HCT116 (cell line): ENCODE measurements around the gene TOM1. TPM values are rescaled to one million over a fixed set of nuclear protein-coding genes. Genes with fewer than 3 reads are reported as not detected.

Experiments used
- ATAC-seq: fragments of 200-7000 bp; cut with Tn5 transposase; 2 replicates; pipeline ENCODE4 v1.9.1; 2020; ENCODE audit warnings: mild to moderate bottlenecking, moderate library complexity
- BruUV-seq: library from RNA; stranded (reverse); fragments of 400-500 nt; replicated peaks from 2 replicates; lab custom pipeline; 2021; lab: Mats Ljungman, UMichigan
- CTCF ChIA-PET: fragments of 300-600 bp; sonication (Branson Sonifier 250); formaldehyde crosslinking; loops from one replicate; lab custom pipeline; 2021; ENCODE audit warnings: antibody characterized with exemption; lab: Charles Lee
- POLR2A ChIA-PET: fragments of 300-600, 350-600 bp; sonication (Branson Sonifier 250); formaldehyde crosslinking; loops from one replicate; lab custom pipeline; 2021; ENCODE audit warnings: antibody characterized with exemption; lab: Charles Lee
- RAD21 ChIA-PET, 2 experiments: fragments of 300-600 bp; sonication (Branson Sonifier 250); formaldehyde crosslinking; loops; one replicate each; lab custom pipeline; 2023; ENCODE audit warnings: low total read pairs in 2 of 2; ENCODE audit not compliant: uncharacterized antibody in 2 of 2, unreplicated experiment in 2 of 2, low non-redundant PET in 1 of 2; lab: Charles Lee
- DNase-seq: peaks from one replicate; pipeline ENCODE4 v3.0.0-alpha.2; 2010; ENCODE audit warnings: low read depth, low spot score
- H2AFZ ChIP-seq: fragments of 200-600 bp; shearing (Covaris generic), sonication (generic); 2 replicates; pipeline ENCODE4 v1.6.1; 2017; ENCODE audit warnings: low read depth, mixed run types, mixed read lengths, antibody characterized with exemption, low read length; ENCODE audit not compliant: poor library complexity, severe bottlenecking
- H3K27ac ChIP-seq: 2 replicates; pipeline ENCODE4 v1.5.1; 2012; ENCODE audit warnings: low read depth, low read length
- H3K27me3 ChIP-seq: fragments of 200-600 bp; sonication (generic); 2 replicates; pipeline ENCODE4 v1.6.1; 2016; ENCODE audit warnings: mixed run types, low read length, mixed read lengths; ENCODE audit not compliant: insufficient read depth
- H3K36me3 ChIP-seq, 2 experiments: fragments of 200-500 bp in 1 of 2; fragments of 200-600 bp in 1 of 2; sonication (Bioruptor generic) in 1 of 2; sonication (generic) in 1 of 2; 2 replicates each; pipeline versions ENCODE4 v1.5.1 to v1.6.1; 2014 to 2016; ENCODE audit warnings: low read length in 2 of 2, inconsistent platforms in 1 of 2, mixed read lengths in 1 of 2, mixed run types in 1 of 2; ENCODE audit not compliant: insufficient read depth in 2 of 2, control insufficient read depth in 1 of 2
- H3K4me1 ChIP-seq, 2 experiments: fragments of 200-600 bp in 1 of 2; sonication (generic) in 1 of 2; 2 replicates each; pipeline versions ENCODE4 v1.5.1 to v1.6.1; 2012 to 2017; ENCODE audit warnings: low read length in 2 of 2, inconsistent platforms in 1 of 2, mild to moderate bottlenecking in 1 of 2, mixed read lengths in 1 of 2, mixed run types in 1 of 2, moderate library complexity in 1 of 2; ENCODE audit not compliant: insufficient read depth in 2 of 2, control insufficient read depth in 1 of 2
- H3K4me2 ChIP-seq: fragments of 200-600 bp; sonication (generic); 2 replicates; pipeline ENCODE4 v1.6.1; 2017; ENCODE audit warnings: mixed run types, low read length, mixed read lengths
- H3K4me3 ChIP-seq, 2 experiments: fragments of 200-600 bp in 1 of 2; sonication (generic) in 1 of 2; replicated peaks in 1 of 2; 2 replicates each; pipeline ENCODE4 v1.5.1; 2011 to 2016; ENCODE audit warnings: low read length in 2 of 2, control low read depth in 1 of 2, low read depth in 1 of 2, mild to moderate bottlenecking in 1 of 2, mixed read lengths in 1 of 2, mixed run types in 1 of 2
- H3K79me2 ChIP-seq: fragments of 200-600 bp; sonication (generic); 2 replicates; pipeline ENCODE4 v1.6.1; 2017; ENCODE audit warnings: mild to moderate bottlenecking, mixed run types, low read length, moderate library complexity, mixed read lengths; ENCODE audit not compliant: insufficient read depth
- H3K9ac ChIP-seq: fragments of 200-600 bp; sonication (generic); 2 replicates; pipeline ENCODE4 v1.6.1; 2016; ENCODE audit warnings: low read length, mixed read lengths
- H3K9me2 ChIP-seq: fragments of 200-600 bp; sonication (generic), shearing (Covaris generic); 2 replicates; pipeline ENCODE4 v1.6.1; 2017; ENCODE audit warnings: mixed run types, mild to moderate bottlenecking, moderate library complexity; ENCODE audit not compliant: insufficient read depth
- H3K9me3 ChIP-seq, 2 experiments: fragments of 200-500 bp in 1 of 2; fragments of 200-600 bp in 1 of 2; sonication (Bioruptor generic) in 1 of 2; sonication (generic) in 1 of 2; 2 replicates each; pipeline ENCODE4 v1.6.1; 2014 to 2017; ENCODE audit warnings: low read length in 2 of 2, mixed read lengths in 2 of 2, inconsistent platforms in 1 of 2, low read depth in 1 of 2, mild to moderate bottlenecking in 1 of 2, mixed run types in 1 of 2, moderate library complexity in 1 of 2; ENCODE audit not compliant: control insufficient read depth in 1 of 2, insufficient read depth in 1 of 2
- H4K20me1 ChIP-seq: fragments of 200-600 bp; sonication (generic), shearing (Covaris generic); 2 replicates; pipeline ENCODE4 v1.6.1; 2017; ENCODE audit warnings: mixed run types, mild to moderate bottlenecking, moderate library complexity; ENCODE audit not compliant: insufficient read depth
- CBX3 ChIP-seq: IDR thresholded peaks from 2 replicates; pipeline ENCODE4 v1.6.1; 2012; ENCODE audit warnings: low read depth
- CEBPB ChIP-seq: IDR thresholded peaks from 2 replicates; pipeline ENCODE4 v1.6.1; 2012; ENCODE audit warnings: low read depth
- EGR1 ChIP-seq: IDR thresholded peaks from 2 replicates; pipeline ENCODE4 v1.6.1; 2012; ENCODE audit warnings: low read depth
- ELF1 ChIP-seq: IDR thresholded peaks from 2 replicates; pipeline ENCODE4 v1.6.1; 2012; ENCODE audit warnings: low read depth, borderline replicate concordance
- EZH2 ChIP-seq: fragments of 200-600 bp; sonication (generic); IDR thresholded peaks from 2 replicates; pipeline ENCODE4 v1.6.1; 2017; ENCODE audit warnings: antibody characterized with exemption, mixed run types
- EZH2phosphoT487 ChIP-seq: fragments of 200-600 bp; IDR thresholded peaks from 2 replicates; pipeline ENCODE4 v1.6.1; 2018; ENCODE audit warnings: antibody characterized with exemption, borderline replicate concordance
- FOSL1 ChIP-seq: IDR thresholded peaks from 2 replicates; pipeline ENCODE4 v1.6.1; 2012; ENCODE audit warnings: low read depth
- JUND ChIP-seq: IDR thresholded peaks from 2 replicates; pipeline ENCODE4 v1.6.1; 2012
- POLR2A ChIP-seq: IDR thresholded peaks from 2 replicates; pipeline ENCODE4 v1.7.0; 2011; ENCODE audit warnings: borderline replicate concordance; ENCODE audit not compliant: insufficient read depth, insufficient read length; ENCODE audit errors: extremely low read depth
- POLR2AphosphoS5 ChIP-seq: IDR thresholded peaks from 2 replicates; pipeline ENCODE4 v1.6.1; 2011; ENCODE audit warnings: mild to moderate bottlenecking, low read depth, low read length, moderate library complexity
- RAD21 ChIP-seq: IDR thresholded peaks from 2 replicates; pipeline ENCODE4 v1.6.1; 2012; ENCODE audit warnings: low read depth, mild to moderate bottlenecking
- REST ChIP-seq: IDR thresholded peaks from 2 replicates; pipeline ENCODE4 v1.6.1; 2012; ENCODE audit warnings: low read depth
- SIN3A ChIP-seq: IDR thresholded peaks from 2 replicates; pipeline ENCODE4 v1.6.1; 2012; ENCODE audit warnings: low read depth
- SRF ChIP-seq: IDR thresholded peaks from 2 replicates; pipeline ENCODE4 v1.6.1; 2012; ENCODE audit warnings: low read depth
- TCF7L2 ChIP-seq: IDR thresholded peaks from 2 replicates; pipeline ENCODE4 v1.7.0; 2011; ENCODE audit warnings: borderline replicate concordance, inconsistent platforms; ENCODE audit not compliant: insufficient read depth, insufficient read length; ENCODE audit errors: extremely low read depth
- ZBTB33 ChIP-seq: IDR thresholded peaks from 2 replicates; pipeline ENCODE4 v1.6.1; 2011; ENCODE audit warnings: mild to moderate bottlenecking, low read length, moderate library complexity; ENCODE audit not compliant: insufficient replicate concordance; ENCODE audit errors: extremely low read depth
- ZFX ChIP-seq: fragments of 450-650 bp; IDR thresholded peaks from 2 replicates; pipeline ENCODE4 v1.6.1; 2017
- ZNF274 ChIP-seq: fragments of 200-500 bp; sonication (Bioruptor generic); IDR thresholded peaks from 2 replicates; pipeline ENCODE4 v1.6.1; 2014; ENCODE audit warnings: mild to moderate bottlenecking, low read depth, low read length, inconsistent platforms
- intact Hi-C: fragments of 100-400 bp; cut with micrococcal nuclease; formaldehyde crosslinking; loops from 2 replicates; pipeline ENCODE4 v1.10.0; 2022
- total RNA-seq: library from RNA; stranded (reverse); gene quantifications from one replicate; pipeline ENCODE4 v1.2.1, GENCODE V29; 2021; ENCODE audit not compliant: unreplicated experiment
- TF ChIP-seq, protein P1 (sequence below): IDR thresholded peaks from 2 replicates; pipeline ENCODE4 v1.6.1; 2012
- TF ChIP-seq, protein P2 (sequence below), 3 experiments: fragments of 200-600 bp in 1 of 3; sonication (generic) in 1 of 3; IDR thresholded peaks in 2 of 3; conservative IDR thresholded peaks in 1 of 3; 2 replicates each; pipeline ENCODE4 v1.5.1; 2012 to 2017; ENCODE audit warnings: low read depth in 2 of 3, low read length in 2 of 3, antibody characterized with exemption in 1 of 3, borderline replicate concordance in 1 of 3, control low read depth in 1 of 3, mild to moderate bottlenecking in 1 of 3, mixed read lengths in 1 of 3, mixed run types in 1 of 3, moderate library complexity in 1 of 3; ENCODE audit not compliant: insufficient read depth in 1 of 3

The TOM1 gene
- total RNA-seq, 1 experiment from 2014 or later = 18.0 TPM

DNA sequence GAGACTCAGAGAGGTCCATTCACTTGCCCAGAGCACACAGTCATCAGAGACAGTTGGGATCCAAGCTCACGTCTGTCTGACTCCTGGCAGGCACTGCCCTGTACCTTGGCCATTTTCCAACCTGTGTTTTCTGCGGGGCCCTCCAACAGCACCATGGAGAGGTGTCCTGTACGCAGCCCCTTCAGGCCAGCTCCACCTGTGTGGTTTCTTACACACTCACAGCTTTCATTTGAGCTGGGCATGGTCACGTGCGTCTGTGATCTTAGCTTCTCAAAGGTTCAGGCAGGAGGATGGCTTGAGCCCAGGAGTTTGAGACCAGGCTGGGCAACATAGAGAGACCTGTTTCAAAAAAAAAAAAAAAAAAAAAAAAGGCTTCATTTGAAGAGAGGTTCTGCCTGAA, 24.4 kb downstream of the TOM1 start:
- Histone ChIP-seq H3K27ac (no peak overlapping the region), H3K79me2 (no peaks in the 10 kb centered on the region), H2AFZ (no peak overlapping the region), H3K4me2 (no peak overlapping the region), H4K20me1 (no peaks in the 10 kb centered on the region), H3K4me1 (no peaks in the 10 kb centered on the region), H3K27me3 (no peaks in the 10 kb centered on the region), H3K9me3 (no peaks in the 10 kb centered on the region), H3K4me3 (no peak overlapping the region), H3K9me2 (no peaks in the 10 kb centered on the region), H3K9ac (no peak overlapping the region), H3K36me3 (peaks cover 2 to 11% of the 10 kb centered on the region in 2 experiments; a peak in 2 of 4 replicates)
- no TSS peak for BruUV-seq
- ChIA-PET CTCF (no interaction called here), POLR2A (no interaction called here), RAD21 (no interaction called here)
- DNase-seq (no peak), ATAC-seq (no peak)
- TF ChIP-seq EZH2phosphoT487 = no peak
- no peak for TF ChIP-seq ZNF274
- no peak for TF ChIP-seq CBX3
- no peak for TF ChIP-seq FOSL1
- no peak for TF ChIP-seq SIN3A
- no peak for TF ChIP-seq EZH2
- TF ChIP-seq, protein P1, sequence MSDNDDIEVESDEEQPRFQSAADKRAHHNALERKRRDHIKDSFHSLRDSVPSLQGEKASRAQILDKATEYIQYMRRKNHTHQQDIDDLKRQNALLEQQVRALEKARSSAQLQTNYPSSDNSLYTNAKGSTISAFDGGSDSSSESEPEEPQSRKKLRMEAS = no peak
- TF ChIP-seq, protein P2, sequence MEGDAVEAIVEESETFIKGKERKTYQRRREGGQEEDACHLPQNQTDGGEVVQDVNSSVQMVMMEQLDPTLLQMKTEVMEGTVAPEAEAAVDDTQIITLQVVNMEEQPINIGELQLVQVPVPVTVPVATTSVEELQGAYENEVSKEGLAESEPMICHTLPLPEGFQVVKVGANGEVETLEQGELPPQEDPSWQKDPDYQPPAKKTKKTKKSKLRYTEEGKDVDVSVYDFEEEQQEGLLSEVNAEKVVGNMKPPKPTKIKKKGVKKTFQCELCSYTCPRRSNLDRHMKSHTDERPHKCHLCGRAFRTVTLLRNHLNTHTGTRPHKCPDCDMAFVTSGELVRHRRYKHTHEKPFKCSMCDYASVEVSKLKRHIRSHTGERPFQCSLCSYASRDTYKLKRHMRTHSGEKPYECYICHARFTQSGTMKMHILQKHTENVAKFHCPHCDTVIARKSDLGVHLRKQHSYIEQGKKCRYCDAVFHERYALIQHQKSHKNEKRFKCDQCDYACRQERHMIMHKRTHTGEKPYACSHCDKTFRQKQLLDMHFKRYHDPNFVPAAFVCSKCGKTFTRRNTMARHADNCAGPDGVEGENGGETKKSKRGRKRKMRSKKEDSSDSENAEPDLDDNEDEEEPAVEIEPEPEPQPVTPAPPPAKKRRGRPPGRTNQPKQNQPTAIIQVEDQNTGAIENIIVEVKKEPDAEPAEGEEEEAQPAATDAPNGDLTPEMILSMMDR (IDR thresholded peaks at IDR 0.05 in 2 of 3, conservative IDR thresholded peaks at IDR 0.05 in 1 of 3; ENCODE audit: borderline replicate concordance in 1 of 3, insufficient read depth in 1 of 3, low read depth in 2 of 3, low read length in 2 of 3) = no peak
- no peak for TF ChIP-seq REST
- no peak for TF ChIP-seq CEBPB
- no peak for TF ChIP-seq POLR2AphosphoS5
- TF ChIP-seq SRF = no peak
- no peak for TF ChIP-seq ELF1
- no peak for TF ChIP-seq JUND
- TF ChIP-seq POLR2A = no peak
- TF ChIP-seq TCF7L2 = no peak
- no peak for TF ChIP-seq ZFX
- TF ChIP-seq RAD21 = no peak
- TF ChIP-seq ZBTB33 = no peak
- no peak for TF ChIP-seq EGR1
- intact Hi-C loops = no loop called here
